ENCODE data around the gene WHAMM. TPM values are rescaled to one million over a fixed set of nuclear protein-coding genes. Genes with fewer than 3 reads are reported as not detected.

Gene WHAMM
- total RNA-seq, 6 donors from 2014 or later, result 10.6 to 15.7 (median 11.6) TPM

DNA sequence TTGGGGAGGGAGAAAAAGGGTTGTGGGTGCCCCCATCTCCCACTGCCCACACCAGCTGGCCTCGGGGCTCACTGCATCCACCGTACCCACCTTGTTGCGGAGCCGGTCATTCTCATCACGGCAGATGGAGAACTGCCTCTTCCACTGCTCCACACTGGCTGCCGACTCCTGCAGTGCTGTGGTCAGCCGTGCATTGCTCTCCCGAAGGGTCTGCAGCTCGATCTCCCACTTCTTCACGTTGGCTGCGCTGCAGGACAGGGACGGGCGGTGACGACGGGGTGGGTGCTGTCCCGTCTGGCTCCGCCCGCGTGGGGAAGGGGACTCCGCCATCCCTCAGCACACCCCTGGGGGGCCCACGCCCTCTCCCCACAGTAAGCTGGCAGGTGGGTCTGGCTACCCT is 45.1 kb downstream of the WHAMM start:
- Histone ChIP-seq H3K27me3 (no peaks in the 10 kb centered on the region), H3K9me3 (no peaks in the 10 kb centered on the region), H3K36me3 (no peaks in the 10 kb centered on the region), H3K4me3 (no peak overlapping the region), H3K27ac (no peak overlapping the region), H3K4me1 (peaks cover 1 to 8% (median 4%) of the 10 kb centered on the region in 4 donors)
- WGBS, 2 donors, result 91 to 94% methylated on average over 5 to 20 of the region's 21 CpGs
- DNase-seq, result peak in 1 of 2 donors; percentile 68
- ATAC-seq (ENCODE audit: low FRiP score in 2 of 2), result no peak
- TF ChIP-seq, protein P1, sequence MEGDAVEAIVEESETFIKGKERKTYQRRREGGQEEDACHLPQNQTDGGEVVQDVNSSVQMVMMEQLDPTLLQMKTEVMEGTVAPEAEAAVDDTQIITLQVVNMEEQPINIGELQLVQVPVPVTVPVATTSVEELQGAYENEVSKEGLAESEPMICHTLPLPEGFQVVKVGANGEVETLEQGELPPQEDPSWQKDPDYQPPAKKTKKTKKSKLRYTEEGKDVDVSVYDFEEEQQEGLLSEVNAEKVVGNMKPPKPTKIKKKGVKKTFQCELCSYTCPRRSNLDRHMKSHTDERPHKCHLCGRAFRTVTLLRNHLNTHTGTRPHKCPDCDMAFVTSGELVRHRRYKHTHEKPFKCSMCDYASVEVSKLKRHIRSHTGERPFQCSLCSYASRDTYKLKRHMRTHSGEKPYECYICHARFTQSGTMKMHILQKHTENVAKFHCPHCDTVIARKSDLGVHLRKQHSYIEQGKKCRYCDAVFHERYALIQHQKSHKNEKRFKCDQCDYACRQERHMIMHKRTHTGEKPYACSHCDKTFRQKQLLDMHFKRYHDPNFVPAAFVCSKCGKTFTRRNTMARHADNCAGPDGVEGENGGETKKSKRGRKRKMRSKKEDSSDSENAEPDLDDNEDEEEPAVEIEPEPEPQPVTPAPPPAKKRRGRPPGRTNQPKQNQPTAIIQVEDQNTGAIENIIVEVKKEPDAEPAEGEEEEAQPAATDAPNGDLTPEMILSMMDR (IDR thresholded peaks at IDR 0.05), result no peak
- TF ChIP-seq POLR2AphosphoS5 (IDR thresholded peaks at IDR 0.05), result no peak
- no peak for TF ChIP-seq EP300 (IDR thresholded peaks at IDR 0.05)
- no peak for TF ChIP-seq POLR2A (IDR thresholded peaks at IDR 0.05)

DNA sequence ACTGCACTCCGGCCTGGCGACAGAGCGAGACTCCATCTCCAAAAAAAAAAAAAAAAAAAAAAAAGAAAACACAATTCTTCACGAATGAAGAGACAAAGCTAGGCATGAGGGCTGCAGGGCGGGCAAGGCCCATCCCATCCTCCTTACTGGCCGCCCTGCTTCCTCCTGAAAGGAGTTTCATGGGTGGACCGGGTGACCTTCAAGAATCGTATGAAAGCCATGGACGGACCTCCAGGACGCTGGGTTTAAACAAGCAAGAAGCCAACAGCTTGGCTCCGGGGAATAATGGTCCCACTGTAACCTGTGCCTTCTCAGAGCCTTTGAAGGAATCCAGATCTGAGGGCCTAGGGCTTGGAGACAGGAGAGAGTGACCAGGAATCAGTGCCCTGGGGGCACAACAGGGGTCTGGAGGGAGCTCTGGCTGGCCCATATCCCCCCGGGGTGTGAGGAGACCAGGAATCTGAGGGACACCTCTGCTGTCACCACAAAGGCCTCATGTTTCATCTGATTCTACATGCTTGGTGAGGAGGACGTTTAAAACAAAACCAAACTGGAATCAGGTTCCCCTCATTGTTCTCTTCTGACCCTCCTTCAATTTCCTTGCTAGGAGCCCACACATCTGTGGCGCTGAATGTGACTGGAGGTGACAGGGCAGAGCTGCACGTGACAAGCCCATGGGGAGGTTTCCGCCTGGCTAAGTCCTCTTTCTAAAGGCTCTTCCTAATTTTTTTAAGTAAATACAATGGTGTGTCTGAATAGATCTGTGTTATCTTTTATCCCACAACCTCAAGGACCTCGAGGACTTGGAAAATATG is 46.1 kb downstream of the WHAMM start:
- H3K9me3 ChIP-seq, result no peaks in the 10 kb centered on the region
- H3K4me1 ChIP-seq, result peaks cover 0 to 8% (median 0%) of the 10 kb centered on the region in 4 donors
- WGBS, 2 donors, result 68 to 73% methylated on average over 17 of the region's 17 CpGs
- no peak for DNase-seq
- no peak overlapping the region for H3K27ac ChIP-seq
- H3K36me3 ChIP-seq, result no peaks in the 10 kb centered on the region
- no peak for ATAC-seq (ENCODE audit: low FRiP score in 2 of 2)
- no peaks in the 10 kb centered on the region for H3K27me3 ChIP-seq
- H3K4me3 ChIP-seq, result no peak overlapping the region
- TF ChIP-seq, protein P1 (IDR thresholded peaks at IDR 0.05), result no peak
- no peak for TF ChIP-seq POLR2A (IDR thresholded peaks at IDR 0.05)
- TF ChIP-seq POLR2AphosphoS5 (IDR thresholded peaks at IDR 0.05), result no peak
- no peak for TF ChIP-seq EP300 (IDR thresholded peaks at IDR 0.05)

GRCh38 chr15:82856397-82857170 is 47.2 kb downstream of the WHAMM start:
- 89 to 94% methylated on average over 10 of the region's 10 CpGs for WGBS, 2 donors
- DNase-seq (no peak), ATAC-seq (ENCODE audit: low FRiP score in 2 of 2) (no peak)

DNA sequence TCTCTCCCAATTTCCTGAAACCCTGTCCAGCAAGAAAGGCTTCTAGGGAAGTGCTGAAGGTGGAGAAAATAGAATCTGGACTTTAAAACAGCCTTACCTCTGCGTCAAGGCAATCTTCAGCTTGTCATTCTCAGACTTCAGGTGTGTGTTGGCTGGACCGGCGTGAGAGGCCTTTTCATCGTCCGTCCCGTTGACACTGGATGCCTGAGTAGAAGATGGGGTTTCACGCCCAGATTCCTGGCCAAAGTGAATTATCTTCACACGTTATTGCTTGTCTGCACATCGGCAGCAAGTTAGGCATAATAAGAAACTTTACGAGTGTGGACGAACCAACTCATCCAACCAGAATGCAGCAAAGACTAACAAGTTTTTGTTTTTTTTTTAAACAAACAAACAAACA is 49.5 kb downstream of the WHAMM start:
- 92 to 96% methylated on average over 11 of the region's 11 CpGs for WGBS, 2 donors
- DNase-seq, result no peak
- Histone ChIP-seq H3K9me3 (no peaks in the 10 kb centered on the region), H3K27me3 (no peaks in the 10 kb centered on the region), H3K4me3 (no peak overlapping the region), H3K36me3 (no peaks in the 10 kb centered on the region), H3K4me1 (peaks cover 0 to 8% (median 0%) of the 10 kb centered on the region in 4 donors), H3K27ac (no peak overlapping the region)
- TF ChIP-seq POLR2AphosphoS5 (IDR thresholded peaks at IDR 0.05) (no peak), POLR2A (IDR thresholded peaks at IDR 0.05) (no peak), EP300 (IDR thresholded peaks at IDR 0.05) (no peak)
- TF ChIP-seq, protein P1 (IDR thresholded peaks at IDR 0.05), result no peak
- no peak for ATAC-seq (ENCODE audit: low FRiP score in 2 of 2)

More at GRCh38 chr15:82856397-82857170, 47.2 kb downstream of the WHAMM start:
- no peak for TF ChIP-seq POLR2AphosphoS5 (IDR thresholded peaks at IDR 0.05)
- TF ChIP-seq, protein P1 (IDR thresholded peaks at IDR 0.05), result no peak
- no peak for TF ChIP-seq EP300 (IDR thresholded peaks at IDR 0.05)
- TF ChIP-seq POLR2A (IDR thresholded peaks at IDR 0.05), result no peak
- Histone ChIP-seq H3K9me3 (no peaks in the 10 kb centered on the region), H3K4me3 (no peak overlapping the region), H3K27ac (no peak overlapping the region), H3K27me3 (no peaks in the 10 kb centered on the region), H3K36me3 (no peaks in the 10 kb centered on the region), H3K4me1 (peaks cover 0 to 8% (median 0%) of the 10 kb centered on the region in 4 donors)
